HepG2 (cell line): ENCODE results near the gene TMF1. TPM values are rescaled to one million over a fixed set of nuclear protein-coding genes. Genes with fewer than 3 reads are reported as not detected.

Experiments
- ATAC-seq: fragments of 200-7000 bp; cut with Tn5 transposase; 3 replicates; pipeline ENCODE4 v1.9.1; 2020; ENCODE audit warnings: mild to moderate bottlenecking, moderate library complexity
- BruUV-seq: library from RNA; stranded (reverse); fragments of 400-500 nt; replicated peaks from 2 replicates; lab custom pipeline; 2021; lab: Mats Ljungman, UMichigan
- CTCF ChIA-PET: fragments of 300-600 bp; formaldehyde crosslinking; extraction: SDS; loops from one replicate; lab custom pipeline; 2021; ENCODE audit warnings: low total read pairs, inconsistent platforms, low intra/inter-chr PET ratio; lab: Yijun Ruan, JAX
- POLR2A ChIA-PET: fragments of 350-600 bp; sonication (Branson Sonifier 250); formaldehyde crosslinking; loops from one replicate; lab custom pipeline; 2020; ENCODE audit warnings: antibody characterized with exemption, inconsistent platforms; lab: Yijun Ruan, JAX
- DNase-seq: peaks from one replicate; pipeline ENCODE4 v3.0.0-alpha.2; 2015; ENCODE audit warnings: low spot score
- FAIRE-seq: peaks from 3 replicates; lab custom pipeline; 2011; peaks lifted over from hg19 to GRCh38; lab: Jason Lieb, UNC
- H2AFZ ChIP-seq: one replicate; pipeline ENCODE4 v1.6.1; 2011; ENCODE audit warnings: low read length, inconsistent platforms
- H3K27ac ChIP-seq: fragments of 300-600 bp; 3 replicates; pipeline ENCODE4 v1.8.0; 2011; ENCODE audit warnings: mixed run types, mild to moderate bottlenecking, mixed read lengths, low read length, inconsistent platforms; ENCODE audit not compliant: insufficient read depth; ENCODE audit errors: extremely low read length
- H3K27me3 ChIP-seq, 2 experiments: fragments of 200-600 bp in 1 of 2; 2 replicates in 1 of 2; 3 replicates in 1 of 2; pipeline versions ENCODE4 v1.6.0 to v1.8.0; 2011; ENCODE audit warnings: low read length in 2 of 2, mild to moderate bottlenecking in 2 of 2, moderate library complexity in 2 of 2, inconsistent platforms in 1 of 2; ENCODE audit not compliant: insufficient read depth in 2 of 2, control insufficient read depth in 1 of 2
- H3K36me3 ChIP-seq, 2 experiments: fragments of 200-600 bp in 1 of 2; replicated peaks in 1 of 2; 2 replicates in 1 of 2; 3 replicates in 1 of 2; pipeline versions ENCODE4 v1.5.1 to v1.8.0; 2011; ENCODE audit warnings: low read length in 2 of 2, inconsistent platforms in 1 of 2; ENCODE audit not compliant: insufficient read depth in 2 of 2, control insufficient read depth in 1 of 2
- H3K4me1 ChIP-seq: 2 replicates; pipeline ENCODE4 v1.5.1; 2012; ENCODE audit warnings: low read length, inconsistent platforms; ENCODE audit not compliant: insufficient read depth
- H3K4me2 ChIP-seq: 2 replicates; pipeline ENCODE4 v1.6.0; 2011; ENCODE audit warnings: low read depth, low read length, inconsistent platforms
- H3K4me3 ChIP-seq, 3 experiments: fragments of 200-600 bp in 1 of 3; sonication (generic), shearing (Covaris generic) in 1 of 3; replicated peaks in 1 of 3; 2 replicates each; pipeline ENCODE4 v1.5.1; 2011 to 2016; ENCODE audit warnings: low read length in 3 of 3, inconsistent platforms in 2 of 3, low read depth in 2 of 3, mild to moderate bottlenecking in 2 of 3, control low read depth in 1 of 3, mixed read lengths in 1 of 3; ENCODE audit not compliant: insufficient read depth in 1 of 3
- H3K79me2 ChIP-seq: one replicate; pipeline ENCODE4 v1.6.1; 2011; ENCODE audit warnings: low read length, inconsistent platforms; ENCODE audit not compliant: insufficient read depth
- H3K9ac ChIP-seq: 2 replicates; pipeline ENCODE4 v1.6.0; 2011; ENCODE audit warnings: mild to moderate bottlenecking, low read depth, low read length, inconsistent platforms; ENCODE audit not compliant: insufficient read depth
- H3K9me3 ChIP-seq: 2 replicates; pipeline ENCODE4 v1.5.1; 2012; ENCODE audit warnings: mild to moderate bottlenecking, low read length
- H4K20me1 ChIP-seq: 2 replicates; pipeline ENCODE4 v1.6.0; 2011; ENCODE audit warnings: inconsistent platforms, mild to moderate bottlenecking, low read length, moderate library complexity; ENCODE audit not compliant: insufficient read depth
- BCL6 ChIP-seq: IDR thresholded peaks from 2 replicates; pipeline ENCODE4 v1.6.1; 2016; ENCODE audit warnings: missing genetic modification reagents, missing compliant biosample characterization
- BORCS8-MEF2B ChIP-seq: sonication (generic); formaldehyde crosslinking; IDR thresholded peaks from 2 replicates; pipeline ENCODE4 v1.8.0; 2022; ENCODE audit warnings: mild to moderate bottlenecking, missing genetic modification reagents
- CHCHD3 ChIP-seq: sonication (generic); formaldehyde crosslinking; IDR thresholded peaks from 2 replicates; pipeline ENCODE4 v1.8.0; 2022; ENCODE audit warnings: mild to moderate bottlenecking, missing genetic modification reagents, moderate library complexity
- ETV6 ChIP-seq: sonication (generic); formaldehyde crosslinking; conservative IDR thresholded peaks from 2 replicates; pipeline ENCODE4 v1.4.0; 2020; ENCODE audit warnings: missing genetic modification reagents
- FLYWCH1 ChIP-seq: sonication (generic); formaldehyde crosslinking; IDR thresholded peaks from 2 replicates; pipeline ENCODE4 v1.8.1; 2023; ENCODE audit warnings: mild to moderate bottlenecking, missing genetic modification reagents
- MYNN ChIP-seq: sonication (generic); formaldehyde crosslinking; IDR thresholded peaks from 2 replicates; pipeline ENCODE4 v1.4.0; 2020; ENCODE audit warnings: mild to moderate bottlenecking, low read depth, missing genetic modification reagents
- POLR2G ChIP-seq: fragments of 200-400 bp; formaldehyde crosslinking; IDR thresholded peaks from 2 replicates; pipeline ENCODE4 v1.6.1; 2018; ENCODE audit warnings: mild to moderate bottlenecking, low read depth, low read length, moderate library complexity
- RARA ChIP-seq: IDR thresholded peaks from 2 replicates; pipeline ENCODE4 v1.6.1; 2016; ENCODE audit warnings: missing genetic modification reagents, missing compliant biosample characterization
- RXRA ChIP-seq: sonication (generic); formaldehyde crosslinking; IDR thresholded peaks from 2 replicates; pipeline ENCODE4 v1.5.1; 2020; ENCODE audit warnings: missing genetic modification reagents
- ZNF256 ChIP-seq: sonication (generic); formaldehyde crosslinking; conservative IDR thresholded peaks from 2 replicates; pipeline ENCODE4 v1.4.0; 2020; ENCODE audit warnings: missing genetic modification reagents
- ZNF296 ChIP-seq: sonication (generic); formaldehyde crosslinking; conservative IDR thresholded peaks from 2 replicates; pipeline ENCODE4 v1.5.0; 2020; ENCODE audit warnings: mild to moderate bottlenecking, missing genetic modification reagents
- ZNF570 ChIP-seq: sonication (generic); formaldehyde crosslinking; IDR thresholded peaks from 2 replicates; pipeline ENCODE4 v1.4.0; 2020; ENCODE audit warnings: mild to moderate bottlenecking, missing genetic modification reagents, borderline replicate concordance
- ZNF672 ChIP-seq: sonication (generic); formaldehyde crosslinking; IDR thresholded peaks from 2 replicates; pipeline ENCODE4 v1.8.1; 2022; ENCODE audit warnings: missing genetic modification reagents
- ZNF768 ChIP-seq: sonication (generic); formaldehyde crosslinking; IDR thresholded peaks from 2 replicates; pipeline ENCODE4 v1.4.0; 2020; ENCODE audit warnings: missing genetic modification reagents
- ZSCAN30 ChIP-seq: sonication (generic); formaldehyde crosslinking; IDR thresholded peaks from 2 replicates; pipeline ENCODE4 v1.5.0; 2020; ENCODE audit warnings: mild to moderate bottlenecking, missing genetic modification reagents
- WGBS: methylation state at CpG from one replicate; pipeline ENCODE4 v1.1.6; 2017; ENCODE audit warnings: low lambda C conversion rate; 5-methylcytosine and 5-hydroxymethylcytosine counted together
- in situ Hi-C: cut with HindIII; loops from 2 replicates; pipeline ENCODE4 v1.10.0; 2017; ENCODE audit warnings: low pct_unique_long_range_greater_than_20kb; ENCODE audit not compliant: extremely low pct_ligation_motif_present
- intact Hi-C: fragments of 100-400 bp; cut with micrococcal nuclease; formaldehyde crosslinking; loops from one replicate; pipeline ENCODE4 v1.10.0; 2022; ENCODE audit not compliant: unreplicated experiment
- polyA plus RNA-seq, 8 experiments: library from polyadenylated mRNA; depleted of rRNA in 3 of 8; stranded (reverse) in 7 of 8; unstranded in 1 of 8; fragments of >200 nt; fragmentation: Illumina TruSeq in 4 of 8; extraction: Trizol in 4 of 8; gene quantifications; 2 replicates each; pipeline versions ENCODE4 v1.2.1 to v1.2.3, GENCODE V29; 2011 to 2016; ENCODE audit warnings: low read depth in 4 of 8, missing spikeins in 1 of 8, mixed read lengths in 1 of 8; ENCODE audit not compliant: insufficient read depth in 1 of 8
- total RNA-seq, 5 experiments: library from RNA; depleted of rRNA; stranded (reverse); fragments of >200 nt; fragmentation: Illumina TruSeq; extraction: Trizol; gene quantifications; 2 replicates each; pipeline ENCODE4 v1.2.3, GENCODE V29; 2016; ENCODE audit warnings: low read depth in 1 of 5
- TF ChIP-seq, protein P1 (sequence below), 2 experiments: sonication (generic) in 1 of 2; formaldehyde crosslinking in 1 of 2; IDR thresholded peaks; 2 replicates each; pipeline versions ENCODE4 v1.5.1 to v1.6.1; 2011 to 2020; ENCODE audit warnings: borderline replicate concordance in 1 of 2, low read depth in 1 of 2, low read length in 1 of 2, mild to moderate bottlenecking in 1 of 2, missing genetic modification reagents in 1 of 2, moderate library complexity in 1 of 2

TMF1 gene
- total and polyA plus RNA-seq, 2 of the 13 experiments (the other 11 are each of a cell fraction or from before 2014, with no cell fraction given): 12.1 to 38.4 TPM

- POLR2A ChIA-PET: interaction anchor here (0.8 to 2.8 kb wide), 2 partner anchors 9 to 33 kb away, joined by 3 to 18 read pairs; partner anchors contain the start of gene TMF1
- DNase-seq (peak; percentile 78), FAIRE-seq (no peak), ATAC-seq (peak; percentile 86)
- no peaks in the 10 kb centered on the region; a peak in 1 of 5 replicates for H3K27me3 ChIP-seq
- H3K4me1 ChIP-seq: peaks cover 57% of the 10 kb centered on the region
- WGBS: under 1% methylated on average over 21 of the region's 32 CpGs
- no peaks in the 10 kb centered on the region for H3K9me3 ChIP-seq
- H3K36me3 ChIP-seq: no peaks in the 10 kb centered on the region
- H3K27ac ChIP-seq: peak within 1 kb of the TSS; percentile 64
- CTCF ChIA-PET: no interaction called here
- intact Hi-C loops (loop anchor here (1.0 kb wide), 1 partner anchor 116 kb away; no protein-coding TSS in a partner anchor), in situ Hi-C loops (no loop called here)
- H3K9ac ChIP-seq: peak within 1 kb of the TSS; percentile 73
- peaks cover 11% of the 10 kb centered on the region for H3K79me2 ChIP-seq
- peak within 1 kb of the TSS; percentile 73 to 91 (median 88) for H3K4me3 ChIP-seq
- peak within 1 kb of the TSS; percentile 98 for H2AFZ ChIP-seq
- no TSS peak for BruUV-seq
- no peaks in the 10 kb centered on the region for H4K20me1 ChIP-seq
- peak within 1 kb of the TSS; percentile 95 for H3K4me2 ChIP-seq
- no peak for TF ChIP-seq CHCHD3 (CRISPR knock-in tag)
- TF ChIP-seq, protein P1, sequence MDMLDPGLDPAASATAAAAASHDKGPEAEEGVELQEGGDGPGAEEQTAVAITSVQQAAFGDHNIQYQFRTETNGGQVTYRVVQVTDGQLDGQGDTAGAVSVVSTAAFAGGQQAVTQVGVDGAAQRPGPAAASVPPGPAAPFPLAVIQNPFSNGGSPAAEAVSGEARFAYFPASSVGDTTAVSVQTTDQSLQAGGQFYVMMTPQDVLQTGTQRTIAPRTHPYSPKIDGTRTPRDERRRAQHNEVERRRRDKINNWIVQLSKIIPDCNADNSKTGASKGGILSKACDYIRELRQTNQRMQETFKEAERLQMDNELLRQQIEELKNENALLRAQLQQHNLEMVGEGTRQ (IDR thresholded peaks at IDR 0.05; ENCODE audit: low read depth, low read length): no peak
- TF ChIP-seq, protein P1 (CRISPR knock-in tag; IDR thresholded peaks at IDR 0.05; ENCODE audit: borderline replicate concordance): no peak
- TF ChIP-seq ZNF672 (CRISPR knock-in tag): no peak
- no peak for TF ChIP-seq BCL6 (CRISPR knock-in tag)
- TF ChIP-seq POLR2G: no peak
- no peak for TF ChIP-seq ETV6
- peak; percentile 21; the same call in 1 of the 2 replicates for TF ChIP-seq RARA
- peak; percentile 37; the same call in 1 of the 2 replicates for TF ChIP-seq RXRA
- no peak for TF ChIP-seq MYNN (CRISPR knock-in tag)
- TF ChIP-seq ZNF256: no peak
- no peak for TF ChIP-seq ZSCAN30 (CRISPR knock-in tag)
- no peak for TF ChIP-seq ZNF296
- TF ChIP-seq ZNF768: peak; percentile 43; the same call in 1 of the 2 replicates
- no peak for TF ChIP-seq FLYWCH1 (CRISPR knock-in tag)
- no peak for TF ChIP-seq BORCS8-MEF2B (CRISPR knock-in tag)
- TF ChIP-seq ZNF570 (CRISPR knock-in tag): no peak
Measured at GRCh38 chr3:69084326-69085167, 32.4 kb upstream of the TMF1 start, which contains the start of gene ARL6IP5. Gene ARL6IP5 (plus strand): TSS chr3:69084937. CDS start chr3:69085048, 111 bp downstream.
